RWPE1 (cell line): Measurements from ENCODE around the gene ZMIZ1.

ENCODE experiments used
- CTCF ChIA-PET: fragments of 350-600 bp; sonication (Branson Sonifier 250); formaldehyde crosslinking; extraction: SDS; loops from one replicate; lab custom pipeline; 2021; lab: Yijun Ruan, JAX
- POLR2A ChIA-PET: fragments of 400-600 bp; formaldehyde crosslinking; extraction: SDS; loops from one replicate; lab custom pipeline; 2020; ENCODE audit warnings: antibody characterized with exemption; ENCODE audit not compliant: low non-redundant PET; lab: Yijun Ruan, JAX
- DNase-seq: peaks from one replicate; pipeline ENCODE4 v3.0.0; 2012; ENCODE audit warnings: low spot score
- H3K27ac ChIP-seq: fragments of 450-650 bp; 2 replicates; pipeline ENCODE4 v1.5.1; 2017
- TF ChIP-seq, protein P1 (sequence below): fragments of 450-650 bp; conservative IDR thresholded peaks from 2 replicates; pipeline ENCODE4 v1.5.1; 2017; ENCODE audit warnings: low read depth, mild to moderate bottlenecking

Gene ZMIZ1

DNA sequence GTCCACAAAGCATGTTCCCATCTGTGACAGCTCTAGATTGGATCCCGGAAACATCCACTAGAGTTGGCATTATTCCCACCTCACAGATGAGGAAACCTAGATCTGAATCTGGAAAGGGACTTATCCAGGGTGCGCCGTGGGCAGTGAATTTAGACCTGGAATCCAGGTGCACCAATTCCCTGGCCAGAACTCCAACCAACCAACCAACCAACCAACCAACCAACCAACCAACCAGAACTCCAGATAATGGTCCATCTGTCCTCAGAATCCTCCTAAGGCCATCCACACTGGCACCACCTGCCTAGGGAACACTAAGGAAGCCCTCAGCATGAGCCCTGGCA is 42.0 kb upstream of the ZMIZ1 start:
- TF ChIP-seq, protein P1, sequence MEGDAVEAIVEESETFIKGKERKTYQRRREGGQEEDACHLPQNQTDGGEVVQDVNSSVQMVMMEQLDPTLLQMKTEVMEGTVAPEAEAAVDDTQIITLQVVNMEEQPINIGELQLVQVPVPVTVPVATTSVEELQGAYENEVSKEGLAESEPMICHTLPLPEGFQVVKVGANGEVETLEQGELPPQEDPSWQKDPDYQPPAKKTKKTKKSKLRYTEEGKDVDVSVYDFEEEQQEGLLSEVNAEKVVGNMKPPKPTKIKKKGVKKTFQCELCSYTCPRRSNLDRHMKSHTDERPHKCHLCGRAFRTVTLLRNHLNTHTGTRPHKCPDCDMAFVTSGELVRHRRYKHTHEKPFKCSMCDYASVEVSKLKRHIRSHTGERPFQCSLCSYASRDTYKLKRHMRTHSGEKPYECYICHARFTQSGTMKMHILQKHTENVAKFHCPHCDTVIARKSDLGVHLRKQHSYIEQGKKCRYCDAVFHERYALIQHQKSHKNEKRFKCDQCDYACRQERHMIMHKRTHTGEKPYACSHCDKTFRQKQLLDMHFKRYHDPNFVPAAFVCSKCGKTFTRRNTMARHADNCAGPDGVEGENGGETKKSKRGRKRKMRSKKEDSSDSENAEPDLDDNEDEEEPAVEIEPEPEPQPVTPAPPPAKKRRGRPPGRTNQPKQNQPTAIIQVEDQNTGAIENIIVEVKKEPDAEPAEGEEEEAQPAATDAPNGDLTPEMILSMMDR, result no peak
- no peak for DNase-seq
- ChIA-PET CTCF (no interaction called here), POLR2A (no interaction called here)
- H3K27ac ChIP-seq, result no peak overlapping the region

DNA sequence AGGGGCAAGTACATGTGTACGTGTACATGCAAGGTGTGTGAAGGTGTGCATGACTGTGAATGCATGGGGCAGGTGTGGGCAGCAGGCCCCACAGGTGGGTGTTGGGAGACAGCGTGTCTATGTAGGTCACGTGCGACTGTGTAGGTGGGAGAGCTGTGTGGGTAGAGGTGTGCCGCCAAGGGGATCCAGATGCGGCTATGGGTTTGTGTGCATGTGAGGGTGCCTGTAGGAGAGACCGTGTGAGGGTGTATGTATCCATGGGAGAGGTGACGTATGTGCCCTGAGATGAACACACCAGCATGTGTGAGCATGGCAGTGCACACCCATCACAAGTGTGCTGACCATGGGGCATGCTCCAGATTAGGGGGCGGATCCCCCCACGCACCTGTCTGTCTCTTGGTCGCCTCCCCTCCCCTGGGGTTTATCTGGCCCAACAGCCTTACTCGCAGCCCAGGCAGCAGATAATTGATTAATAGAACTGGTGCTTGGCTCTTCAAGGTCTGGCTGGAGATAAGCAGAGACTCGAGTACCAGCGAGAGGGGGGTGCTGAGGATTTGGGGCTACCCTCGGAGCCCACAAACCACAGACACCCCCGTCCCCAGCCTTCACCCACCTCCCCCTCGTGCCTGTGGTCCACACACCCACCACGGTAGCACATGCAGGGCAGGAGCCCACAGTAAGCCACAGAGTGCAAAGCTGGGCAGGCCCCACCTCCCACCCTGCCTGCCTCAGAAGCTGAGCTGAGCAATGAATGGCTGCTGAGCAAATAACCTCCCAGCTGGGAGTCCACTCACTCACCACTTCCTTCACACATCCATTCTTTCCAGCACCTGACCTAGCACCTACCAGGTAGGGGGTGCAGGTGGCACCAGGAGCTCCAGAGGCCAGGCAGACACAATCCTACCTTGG is 41.4 kb upstream of the ZMIZ1 start:
- H3K27ac ChIP-seq, result no peak overlapping the region
- ChIA-PET CTCF (no interaction called here), POLR2A (no interaction called here)
- TF ChIP-seq, protein P1, result no peak
- DNase-seq, result no peak

DNA sequence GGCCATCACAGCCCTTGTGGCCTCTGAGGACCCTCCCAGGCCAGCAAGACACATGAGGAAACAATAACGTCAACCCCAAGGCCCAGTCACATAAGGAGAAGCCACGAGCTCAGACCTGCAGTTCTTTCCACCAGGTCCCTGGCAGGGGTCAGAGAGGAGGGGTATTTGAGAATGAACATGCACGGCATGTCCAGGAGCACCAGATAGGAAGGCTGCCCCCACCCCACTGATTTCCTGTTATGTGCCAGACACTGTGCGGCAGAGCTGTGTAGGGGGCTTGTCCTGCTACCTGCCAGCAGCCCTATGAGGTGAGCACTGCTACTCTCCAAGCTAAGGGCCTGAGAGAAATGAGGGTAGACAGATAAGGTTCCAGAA is 40.7 kb upstream of the ZMIZ1 start:
- no peak for DNase-seq
- no peak overlapping the region for H3K27ac ChIP-seq
- POLR2A ChIA-PET, result no interaction called here
- TF ChIP-seq, protein P1, result no peak
- CTCF ChIA-PET, result no interaction called here

DNA sequence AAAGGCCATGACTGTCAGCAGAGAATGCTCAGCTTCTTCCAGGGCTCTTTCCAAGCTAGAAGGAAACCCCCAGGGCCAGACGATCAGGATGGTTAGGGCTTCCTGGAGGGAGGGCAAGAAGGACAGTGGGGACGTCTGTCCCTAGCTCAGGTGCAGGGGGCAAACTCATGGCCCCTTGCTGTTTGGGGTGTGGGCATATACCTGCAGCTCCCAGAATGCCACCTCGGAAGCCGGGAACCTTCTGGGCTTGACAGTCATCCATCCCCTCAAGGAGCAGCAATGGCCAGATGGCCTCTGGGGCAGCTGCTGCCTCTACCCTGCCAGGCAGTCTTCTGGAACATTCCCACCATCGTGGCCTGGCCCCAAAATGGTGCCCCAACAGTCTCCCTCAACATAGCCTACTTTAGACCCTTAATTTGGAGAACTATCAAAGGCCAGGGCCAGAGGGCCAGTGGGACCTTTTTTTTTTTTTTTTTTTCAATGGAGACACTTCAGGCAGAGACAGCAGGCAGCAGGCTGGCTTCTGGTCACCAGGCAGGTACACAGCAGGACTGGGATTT is 40.2 kb upstream of the ZMIZ1 start:
- TF ChIP-seq, protein P1, result no peak
- no peak overlapping the region for H3K27ac ChIP-seq
- ChIA-PET POLR2A (no interaction called here), CTCF (interaction anchor here (0.7 kb wide), 1 partner anchor 15 kb away, joined by 3 read pairs; no protein-coding TSS in a partner anchor)
- DNase-seq, result no peak

DNA sequence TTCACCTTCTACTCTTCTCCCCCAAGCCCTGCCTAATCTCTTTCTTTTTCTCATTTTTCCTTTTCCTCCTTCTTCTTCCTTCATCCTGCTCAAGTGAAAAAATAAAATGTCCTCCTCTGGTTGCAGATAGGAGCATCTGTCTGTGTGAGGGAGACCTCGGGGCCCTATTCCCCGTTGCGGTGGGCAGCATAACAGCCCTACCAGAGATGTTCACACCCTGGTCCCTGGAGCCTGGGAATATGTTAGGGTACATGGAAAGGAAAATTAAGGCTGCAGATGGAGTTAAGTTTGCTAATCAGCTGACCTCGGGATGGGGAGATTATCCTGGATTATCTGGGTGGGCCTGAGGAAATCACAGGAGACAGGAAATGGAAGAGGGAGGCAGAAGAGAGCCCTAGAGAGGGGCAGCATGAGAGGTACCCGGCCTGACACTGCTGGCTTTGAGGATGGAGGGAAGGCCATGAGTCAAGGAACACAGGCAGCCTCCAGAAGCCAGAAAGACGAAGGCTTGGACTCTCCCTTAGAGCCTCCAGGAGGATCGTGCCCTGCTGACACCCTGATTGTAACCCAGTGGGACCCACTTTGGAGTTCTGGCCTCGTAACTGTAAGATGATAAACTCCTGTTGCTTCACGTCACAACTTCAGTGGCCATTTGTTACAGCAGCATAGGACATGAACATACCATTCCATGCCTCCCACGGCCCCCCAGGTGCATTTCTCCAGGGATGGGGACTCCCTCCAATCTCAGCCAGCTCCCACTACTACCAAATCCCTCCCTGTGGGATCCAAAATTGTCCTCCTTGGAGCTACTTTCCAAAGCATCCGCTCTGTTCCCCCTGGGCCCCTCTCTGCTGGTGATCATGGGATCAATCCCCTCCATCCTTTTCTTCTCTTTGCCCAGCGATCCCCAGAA is 39.0 kb upstream of the ZMIZ1 start:
- no peak for DNase-seq
- TF ChIP-seq, protein P1, result no peak
- ChIA-PET POLR2A (no interaction called here), CTCF (no interaction called here)
- no peak overlapping the region for H3K27ac ChIP-seq

DNA sequence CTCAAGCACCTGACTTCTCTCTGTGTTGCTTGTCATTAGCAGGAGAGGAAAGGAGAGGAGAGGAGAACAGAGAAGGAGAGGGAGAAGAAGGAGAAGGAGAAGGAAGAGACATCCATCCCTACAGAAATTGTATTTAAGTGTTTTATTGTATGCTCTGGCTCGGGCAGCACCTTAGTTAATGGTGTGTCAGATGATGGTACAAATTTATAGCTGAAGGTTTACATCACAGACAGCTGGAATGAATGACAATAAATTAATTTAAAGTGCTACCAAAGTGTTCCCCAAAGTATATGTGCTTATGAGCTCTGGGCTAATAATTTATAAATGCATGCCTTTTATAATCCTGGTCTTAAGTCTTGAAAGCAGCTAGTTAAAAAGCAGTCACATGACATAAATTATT is 38.1 kb upstream of the ZMIZ1 start:
- DNase-seq, result no peak
- POLR2A ChIA-PET, result no interaction called here
- no peak overlapping the region for H3K27ac ChIP-seq
- TF ChIP-seq, protein P1, result no peak
- CTCF ChIA-PET, result no interaction called here
